GM12801 (cell line): Measurements from ENCODE around the gene FAM124B.

Experiments used
- CTCF ChIP-seq: IDR thresholded peaks from one replicate; pipeline ENCODE4 v1.5.1; 2011; ENCODE audit warnings: control low read depth; ENCODE audit not compliant: insufficient read length; ENCODE audit errors: extremely low read depth

The FAM124B gene

GRCh38 chr2:224438726-224439125 is 36.8 kb upstream of the FAM124B start:
- TF ChIP-seq CTCF = no peak

- TF ChIP-seq CTCF = no peak
These were observed 34.7 kb upstream of the FAM124B start for GRCh38 chr2:224436634-224437033.

- TF ChIP-seq CTCF = no peak
These were observed 32.7 kb upstream of the FAM124B start for GRCh38 chr2:224434618-224435017.

GRCh38 chr2:224433442-224433841 is 31.5 kb upstream of the FAM124B start:
- no peak for TF ChIP-seq CTCF

- TF ChIP-seq CTCF = no peak
These were observed 30.2 kb upstream of the FAM124B start for GRCh38 chr2:224432003-224432579.

GRCh38 chr2:224429441-224429810 is 27.5 kb upstream of the FAM124B start:
- no peak for TF ChIP-seq CTCF

- TF ChIP-seq CTCF = no peak
These were observed 27.0 kb upstream of the FAM124B start for GRCh38 chr2:224428787-224429440.
